PFSK-1 (cell line): ENCODE data around the gene SLC6A11.

Experiments used
- FOXP2 ChIP-seq: optimal IDR thresholded peaks from 2 replicates; pipeline ENCODE3; 2011; ENCODE audit warnings: borderline replicate concordance, control low read depth, inconsistent platforms; ENCODE audit not compliant: insufficient read depth; ENCODE audit errors: extremely low read length, extremely low read depth
- POLR2AphosphoS5 ChIP-seq: IDR thresholded peaks from 2 replicates; pipeline ENCODE4 v1.6.1; 2012; ENCODE audit warnings: low read depth, mild to moderate bottlenecking, control low read depth, low read length, moderate library complexity
- REST ChIP-seq, 2 experiments: IDR thresholded peaks; 2 replicates each; pipeline versions ENCODE4 v1.6.1 to v1.8.0; 2011 to 2012; ENCODE audit warnings: low read depth in 2 of 2, low read length in 2 of 2, control low read depth in 1 of 2, inconsistent platforms in 1 of 2, mild to moderate bottlenecking in 1 of 2, moderate library complexity in 1 of 2; ENCODE audit not compliant: insufficient read depth in 1 of 2
- TAF1 ChIP-seq: IDR thresholded peaks from 2 replicates; pipeline ENCODE4 v1.6.1; 2012; ENCODE audit warnings: low read length, control low read depth, borderline replicate concordance; ENCODE audit not compliant: insufficient read depth

- TF ChIP-seq POLR2AphosphoS5 (no peak), TAF1 (no peak), REST (IDR thresholded peaks at IDR 0.05; ENCODE audit: insufficient read depth in 1 of 2, low read depth in 2 of 2, low read length in 2 of 2) (no peak), FOXP2 (no peak)
These were observed 18.9 kb downstream of the SLC6A11 start for GRCh38 chr3:10834951-10835350.
